ENCODE measurements around the gene STEAP1B. TPM values are rescaled to one million over a fixed set of nuclear protein-coding genes. Genes with fewer than 3 reads are reported as not detected.

Gene STEAP1B
- total and polyA plus RNA-seq, 4 donors: 0.06 to 0.28 (median 0.08) TPM; not detected in 1

DNA sequence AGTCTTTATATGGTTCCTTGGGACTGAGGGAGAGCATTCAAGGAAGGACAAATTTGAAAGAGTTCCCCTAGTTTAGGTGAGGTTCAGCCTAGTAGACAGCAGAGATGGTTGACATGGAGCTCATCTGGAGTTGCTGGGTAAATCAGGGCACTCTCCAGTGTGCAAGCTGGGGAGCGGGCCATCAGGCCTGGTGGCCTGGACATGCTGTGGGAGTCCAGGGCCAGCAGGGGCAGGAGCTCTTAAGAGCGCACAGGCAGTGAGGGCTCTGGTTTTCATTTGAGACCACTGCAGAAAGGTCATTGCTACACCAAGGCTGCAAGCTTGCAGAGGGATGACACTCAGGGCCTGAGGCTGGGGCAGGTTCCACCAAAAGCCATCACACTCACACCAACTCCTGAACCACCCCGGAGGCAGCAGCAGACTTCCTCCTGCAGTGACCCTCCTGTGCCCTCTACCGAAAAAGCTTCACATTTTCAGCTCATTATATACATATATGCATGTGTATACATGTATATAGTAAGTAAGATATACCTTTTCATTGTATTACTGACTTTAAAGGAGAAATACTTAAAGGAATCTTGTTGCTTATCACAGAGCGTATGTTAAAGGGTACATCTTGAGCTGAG lies 39.5 kb downstream of the STEAP1B start:
- no peak for TF ChIP-seq EGR1 (IDR thresholded peaks at IDR 0.05; ENCODE audit: low read depth in 2 of 2)
- TF ChIP-seq HNF4A (conservative IDR thresholded peaks at IDR 0.05): no peak
- TF ChIP-seq, protein P1, sequence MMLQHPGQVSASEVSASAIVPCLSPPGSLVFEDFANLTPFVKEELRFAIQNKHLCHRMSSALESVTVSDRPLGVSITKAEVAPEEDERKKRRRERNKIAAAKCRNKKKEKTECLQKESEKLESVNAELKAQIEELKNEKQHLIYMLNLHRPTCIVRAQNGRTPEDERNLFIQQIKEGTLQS (IDR thresholded peaks at IDR 0.05): no peak
- TF ChIP-seq ZBTB33 (IDR thresholded peaks at IDR 0.05): no peak
- TF ChIP-seq SP1 (IDR thresholded peaks at IDR 0.05): no peak
- no peak for TF ChIP-seq TAF1 (conservative IDR thresholded peaks at IDR 0.05)
- no peak for TF ChIP-seq RXRA (IDR thresholded peaks at IDR 0.05)
- no peak for TF ChIP-seq HNF4G (IDR thresholded peaks at IDR 0.05)
- no peak for TF ChIP-seq JUND (IDR thresholded peaks at IDR 0.05)
- no peak for TF ChIP-seq YY1 (IDR thresholded peaks at IDR 0.05)
- TF ChIP-seq REST (IDR thresholded peaks at IDR 0.05): no peak

GRCh38 chr7:22457471-22457870 lies 42.5 kb downstream of the STEAP1B start:
- Histone ChIP-seq H3K4me1 (ENCODE audit: control insufficient read depth in 4 of 4, insufficient read depth in 4 of 4, low read length in 3 of 4) (peaks cover 0 to under 1% (median 0%) of the 10 kb centered on the region in 4 donors), H3K9ac (ENCODE audit: low read depth in 1 of 2, low read length in 2 of 2) (no peak overlapping the region), H3K27ac (ENCODE audit: low read depth in 1 of 2, low read length in 2 of 2) (no peak overlapping the region), H3K9me3 (ENCODE audit: control insufficient read depth in 4 of 4, low read length in 3 of 4) (no peaks in the 10 kb centered on the region), H3K4me3 (ENCODE audit: low read depth in 1 of 3, low read length in 3 of 3) (no peak overlapping the region), H3K36me3 (ENCODE audit: control insufficient read depth in 4 of 4, insufficient read depth in 3 of 4, low read depth in 1 of 4, low read length in 3 of 4) (no peaks in the 10 kb centered on the region), H3K27me3 (ENCODE audit: control insufficient read depth in 4 of 4, insufficient read depth in 4 of 4, low read length in 3 of 4) (peaks cover 0 to 2% (median 0%) of the 10 kb centered on the region in 4 donors)
- no peak for DNase-seq (ENCODE audit: low spot score)
- 99% methylated on average over 1 of the region's 1 CpG for WGBS
- TF ChIP-seq REST (IDR thresholded peaks at IDR 0.05) (no peak), HNF4G (IDR thresholded peaks at IDR 0.05) (no peak), FOXA1 (IDR thresholded peaks at IDR 0.05) (no peak), YY1 (IDR thresholded peaks at IDR 0.05) (no peak), JUND (IDR thresholded peaks at IDR 0.05) (no peak)

More for the DNA sequence above, 39.5 kb downstream of the STEAP1B start:
- Histone ChIP-seq H3K4me1 (ENCODE audit: control insufficient read depth in 4 of 4, insufficient read depth in 4 of 4, low read length in 3 of 4) (no peaks in the 10 kb centered on the region), H3K27ac (ENCODE audit: low read depth in 1 of 2, low read length in 2 of 2) (no peak overlapping the region), H3K36me3 (ENCODE audit: control insufficient read depth in 4 of 4, insufficient read depth in 3 of 4, low read depth in 1 of 4, low read length in 3 of 4) (no peaks in the 10 kb centered on the region), H3K9ac (ENCODE audit: low read depth in 1 of 2, low read length in 2 of 2) (no peak overlapping the region), H3K9me3 (ENCODE audit: control insufficient read depth in 4 of 4, low read length in 3 of 4) (no peaks in the 10 kb centered on the region), H3K27me3 (ENCODE audit: control insufficient read depth in 4 of 4, insufficient read depth in 4 of 4, low read length in 3 of 4) (no peaks in the 10 kb centered on the region), H3K4me3 (ENCODE audit: low read depth in 1 of 3, low read length in 3 of 3) (no peak overlapping the region)
- DNase-seq (ENCODE audit: low spot score): no peak
- 82% methylated on average over 5 of the region's 5 CpGs for WGBS

Measured in liver (tissue), 9 donors.